COLO829 (cell line): Measurements from ENCODE around the gene AGBL1.
"Not testable (repeated sequence)": the region's sequence is repeated elsewhere in the genome, so short reads cannot be mapped to it uniquely, and the experiment has no call there.

Experiments used
- DNase-seq: peaks from one replicate; pipeline ENCODE4 v3.0.0; 2012; ENCODE audit warnings: low spot score

Gene AGBL1

GRCh38 chr15:86403221-86403620, 323.6 kb downstream of the AGBL1 start:
- no peak for DNase-seq

GRCh38 chr15:86403914-86404583, 324.4 kb downstream of the AGBL1 start:
- DNase-seq: no peak

GRCh38 chr15:86408261-86408660, 328.6 kb downstream of the AGBL1 start:
- no peak for DNase-seq

- DNase-seq: no peak
Measured at GRCh38 chr15:86411916-86412315, 332.2 kb downstream of the AGBL1 start.

- DNase-seq: no peak
Measured at GRCh38 chr15:86413191-86413590, 333.5 kb downstream of the AGBL1 start.

- no peak for DNase-seq
Measured at GRCh38 chr15:86425746-86426145, 346.1 kb downstream of the AGBL1 start.

GRCh38 chr15:86432861-86433260, 353.2 kb downstream of the AGBL1 start:
- DNase-seq: no peak

- DNase-seq: no peak
Measured at GRCh38 chr15:86433983-86434382, 354.3 kb downstream of the AGBL1 start.

GRCh38 chr15:86439614-86440013, 359.9 kb downstream of the AGBL1 start:
- DNase-seq: no peak

GRCh38 chr15:86444527-86444926, 364.9 kb downstream of the AGBL1 start:
- peak; percentile 10 for DNase-seq

- DNase-seq: no peak
Measured at GRCh38 chr15:86445579-86446252, 366.0 kb downstream of the AGBL1 start.

- DNase-seq: no peak
Measured at GRCh38 chr15:86446253-86446640, 366.6 kb downstream of the AGBL1 start.

GRCh38 chr15:86465470-86466039, 385.9 kb downstream of the AGBL1 start:
- DNase-seq: not testable (repeated sequence)

- no peak for DNase-seq
Measured at GRCh38 chr15:86481720-86482119, 402.0 kb downstream of the AGBL1 start.

GRCh38 chr15:86483936-86484335, 404.3 kb downstream of the AGBL1 start:
- no peak for DNase-seq

GRCh38 chr15:86488046-86488445, 408.4 kb downstream of the AGBL1 start:
- DNase-seq: no peak

GRCh38 chr15:86489981-86490380, 410.3 kb downstream of the AGBL1 start:
- no peak for DNase-seq

- no peak for DNase-seq
Measured at GRCh38 chr15:86491118-86491517, 411.4 kb downstream of the AGBL1 start.

GRCh38 chr15:86493884-86494283, 414.2 kb downstream of the AGBL1 start:
- DNase-seq: no peak

- no peak for DNase-seq
Measured at GRCh38 chr15:86494475-86494874, 414.8 kb downstream of the AGBL1 start.

GRCh38 chr15:86502301-86502700, 422.6 kb downstream of the AGBL1 start:
- DNase-seq: no peak

- no peak for DNase-seq
Measured at GRCh38 chr15:86505951-86506350, 426.3 kb downstream of the AGBL1 start.

- DNase-seq: no peak
Measured at GRCh38 chr15:86506401-86506800, 426.7 kb downstream of the AGBL1 start.

GRCh38 chr15:86515625-86516024, 436.0 kb downstream of the AGBL1 start:
- DNase-seq: no peak
